ENCODE measurements around the gene LRRC59. TPM values are rescaled to one million over a fixed set of nuclear protein-coding genes. Genes with fewer than 3 reads are reported as not detected.

LRRC59 gene
- total and polyA plus RNA-seq, 2 of the 13 experiments (the other 11 are each of a cell fraction or from before 2014, with no cell fraction given), result 87.3 to 222 TPM

DNA sequence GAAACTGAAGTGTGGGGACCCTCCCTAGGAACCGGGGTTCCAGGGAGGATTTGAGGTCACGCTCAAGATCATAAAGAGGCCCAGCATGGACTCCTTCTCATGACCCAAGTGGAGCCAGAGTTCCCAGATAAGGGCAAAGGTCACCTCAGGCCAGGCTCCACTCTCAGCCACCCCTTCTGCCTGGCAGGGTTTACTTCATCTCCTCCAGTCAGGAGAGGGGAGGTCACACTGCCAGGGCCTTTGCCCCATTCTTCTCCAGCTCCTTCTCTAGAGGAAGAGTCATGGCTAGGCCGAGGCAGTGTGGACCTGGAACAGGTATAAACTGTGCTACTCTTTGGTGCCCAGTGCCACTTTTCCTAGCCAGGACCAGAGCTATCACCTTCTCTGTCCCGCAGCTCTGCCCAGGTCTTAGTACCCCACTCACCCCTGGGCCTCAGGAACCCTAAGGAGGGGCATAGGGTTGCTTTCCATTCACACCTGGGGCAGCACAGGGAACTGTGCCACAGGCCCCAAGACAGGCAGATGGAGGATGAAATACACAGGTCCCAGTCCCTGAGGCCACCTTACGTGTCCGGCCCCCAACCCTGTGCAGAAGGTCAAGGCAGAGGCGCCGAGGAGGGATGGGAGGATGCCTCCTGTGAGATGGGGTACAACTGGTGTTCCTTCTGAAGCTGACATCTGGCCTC lies 27.8 kb upstream of the LRRC59 start (continued):
- TF ChIP-seq, protein P1, sequence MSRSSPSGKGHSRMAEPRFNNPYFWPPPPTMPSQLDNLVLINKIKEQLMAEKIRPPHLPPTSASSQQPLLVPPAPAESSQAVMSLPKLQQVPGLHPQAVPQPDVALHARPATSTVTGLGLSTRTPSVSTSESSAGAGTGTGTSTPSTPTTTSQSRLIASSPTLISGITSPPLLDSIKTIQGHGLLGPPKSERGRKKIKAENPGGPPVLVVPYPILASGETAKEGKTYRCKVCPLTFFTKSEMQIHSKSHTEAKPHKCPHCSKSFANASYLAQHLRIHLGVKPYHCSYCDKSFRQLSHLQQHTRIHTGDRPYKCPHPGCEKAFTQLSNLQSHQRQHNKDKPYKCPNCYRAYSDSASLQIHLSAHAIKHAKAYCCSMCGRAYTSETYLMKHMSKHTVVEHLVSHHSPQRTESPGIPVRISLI (CRISPR knock-in tag; IDR thresholded peaks at IDR 0.05; ENCODE audit: borderline replicate concordance), result no peak
- TF ChIP-seq TAF1 (CRISPR knock-in tag; IDR thresholded peaks at IDR 0.05) (0 out of 2 replicates have a peak, but pooled peaks have one; percentile 2), ZFX (CRISPR knock-in tag; IDR thresholded peaks at IDR 0.05; ENCODE audit: low read depth) (no peak; the same call in 1 of the 2 replicates), PPARG (CRISPR knock-in tag; conservative IDR thresholded peaks at IDR 0.05) (no peak), ZNF557 (CRISPR knock-in tag; IDR thresholded peaks at IDR 0.05) (no peak), ZSCAN21 (CRISPR knock-in tag; IDR thresholded peaks at IDR 0.05; ENCODE audit: borderline replicate concordance) (no peak), CREB1 (IDR thresholded peaks at IDR 0.05) (no peak), CREB1 (CRISPR knock-in tag; IDR thresholded peaks at IDR 0.05) (no peak), HOXA9 (CRISPR knock-in tag; IDR thresholded peaks at IDR 0.05; ENCODE audit: borderline replicate concordance) (no peak), GPBP1L1 (CRISPR knock-in tag; IDR thresholded peaks at IDR 0.05) (no peak), NR2F6 (IDR thresholded peaks at IDR 0.05) (peak; percentile 57), NR2F6 (CRISPR knock-in tag; IDR thresholded peaks at IDR 0.05) (no peak), SPEN (CRISPR knock-in tag; IDR thresholded peaks at IDR 0.05; ENCODE audit: low read depth) (no peak)
- TF ChIP-seq, protein P2, sequence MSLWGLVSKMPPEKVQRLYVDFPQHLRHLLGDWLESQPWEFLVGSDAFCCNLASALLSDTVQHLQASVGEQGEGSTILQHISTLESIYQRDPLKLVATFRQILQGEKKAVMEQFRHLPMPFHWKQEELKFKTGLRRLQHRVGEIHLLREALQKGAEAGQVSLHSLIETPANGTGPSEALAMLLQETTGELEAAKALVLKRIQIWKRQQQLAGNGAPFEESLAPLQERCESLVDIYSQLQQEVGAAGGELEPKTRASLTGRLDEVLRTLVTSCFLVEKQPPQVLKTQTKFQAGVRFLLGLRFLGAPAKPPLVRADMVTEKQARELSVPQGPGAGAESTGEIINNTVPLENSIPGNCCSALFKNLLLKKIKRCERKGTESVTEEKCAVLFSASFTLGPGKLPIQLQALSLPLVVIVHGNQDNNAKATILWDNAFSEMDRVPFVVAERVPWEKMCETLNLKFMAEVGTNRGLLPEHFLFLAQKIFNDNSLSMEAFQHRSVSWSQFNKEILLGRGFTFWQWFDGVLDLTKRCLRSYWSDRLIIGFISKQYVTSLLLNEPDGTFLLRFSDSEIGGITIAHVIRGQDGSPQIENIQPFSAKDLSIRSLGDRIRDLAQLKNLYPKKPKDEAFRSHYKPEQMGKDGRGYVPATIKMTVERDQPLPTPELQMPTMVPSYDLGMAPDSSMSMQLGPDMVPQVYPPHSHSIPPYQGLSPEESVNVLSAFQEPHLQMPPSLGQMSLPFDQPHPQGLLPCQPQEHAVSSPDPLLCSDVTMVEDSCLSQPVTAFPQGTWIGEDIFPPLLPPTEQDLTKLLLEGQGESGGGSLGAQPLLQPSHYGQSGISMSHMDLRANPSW (CRISPR knock-in tag; IDR thresholded peaks at IDR 0.05; ENCODE audit: borderline replicate concordance), result no peak
- TF ChIP-seq, protein P3, sequence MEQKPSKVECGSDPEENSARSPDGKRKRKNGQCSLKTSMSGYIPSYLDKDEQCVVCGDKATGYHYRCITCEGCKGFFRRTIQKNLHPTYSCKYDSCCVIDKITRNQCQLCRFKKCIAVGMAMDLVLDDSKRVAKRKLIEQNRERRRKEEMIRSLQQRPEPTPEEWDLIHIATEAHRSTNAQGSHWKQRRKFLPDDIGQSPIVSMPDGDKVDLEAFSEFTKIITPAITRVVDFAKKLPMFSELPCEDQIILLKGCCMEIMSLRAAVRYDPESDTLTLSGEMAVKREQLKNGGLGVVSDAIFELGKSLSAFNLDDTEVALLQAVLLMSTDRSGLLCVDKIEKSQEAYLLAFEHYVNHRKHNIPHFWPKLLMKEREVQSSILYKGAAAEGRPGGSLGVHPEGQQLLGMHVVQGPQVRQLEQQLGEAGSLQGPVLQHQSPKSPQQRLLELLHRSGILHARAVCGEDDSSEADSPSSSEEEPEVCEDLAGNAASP (CRISPR knock-in tag; IDR thresholded peaks at IDR 0.05; ENCODE audit: borderline replicate concordance), result peak; percentile 53; the same call in 1 of the 2 replicates
- TF ChIP-seq, protein P4, sequence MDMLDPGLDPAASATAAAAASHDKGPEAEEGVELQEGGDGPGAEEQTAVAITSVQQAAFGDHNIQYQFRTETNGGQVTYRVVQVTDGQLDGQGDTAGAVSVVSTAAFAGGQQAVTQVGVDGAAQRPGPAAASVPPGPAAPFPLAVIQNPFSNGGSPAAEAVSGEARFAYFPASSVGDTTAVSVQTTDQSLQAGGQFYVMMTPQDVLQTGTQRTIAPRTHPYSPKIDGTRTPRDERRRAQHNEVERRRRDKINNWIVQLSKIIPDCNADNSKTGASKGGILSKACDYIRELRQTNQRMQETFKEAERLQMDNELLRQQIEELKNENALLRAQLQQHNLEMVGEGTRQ (IDR thresholded peaks at IDR 0.05; ENCODE audit: low read depth, low read length), result no peak
- TF ChIP-seq, protein P4 (CRISPR knock-in tag; IDR thresholded peaks at IDR 0.05; ENCODE audit: borderline replicate concordance), result no peak

All from HepG2 (cell line).